SKM-1 treated with dmso at 0.1 percent for 144 hours (cell line): ENCODE data around the gene PPM1L.
"Not testable (repeated sequence)": the region's sequence is repeated elsewhere in the genome, so short reads cannot be mapped to it uniquely, and the experiment has no call there.

Experiments
- DNase-seq: peaks from one replicate; lab custom pipeline; 2025; ENCODE audit not compliant: unreplicated experiment; lab: John Stamatoyannopoulos, UW

The PPM1L gene

DNA sequence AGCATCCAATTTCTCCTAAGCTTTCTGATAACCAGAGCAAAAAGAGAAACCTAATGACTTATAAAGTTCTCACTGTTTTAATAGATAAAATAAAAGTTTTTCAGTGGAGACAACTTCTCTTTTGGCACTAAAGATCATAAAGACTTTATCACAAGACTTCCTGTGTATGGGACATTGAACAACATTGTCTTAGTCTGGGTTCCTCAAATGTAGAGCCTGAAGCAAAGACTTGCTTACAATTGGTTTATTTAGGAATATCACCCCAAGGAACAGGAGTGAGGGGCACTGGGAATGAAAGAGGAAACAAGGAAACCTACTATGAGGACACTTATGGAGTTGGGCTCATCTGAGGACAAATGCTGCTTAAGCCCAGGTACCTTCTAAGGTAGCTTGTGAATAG, 221.7 kb downstream of the PPM1L start:
- no peak for DNase-seq

DNA sequence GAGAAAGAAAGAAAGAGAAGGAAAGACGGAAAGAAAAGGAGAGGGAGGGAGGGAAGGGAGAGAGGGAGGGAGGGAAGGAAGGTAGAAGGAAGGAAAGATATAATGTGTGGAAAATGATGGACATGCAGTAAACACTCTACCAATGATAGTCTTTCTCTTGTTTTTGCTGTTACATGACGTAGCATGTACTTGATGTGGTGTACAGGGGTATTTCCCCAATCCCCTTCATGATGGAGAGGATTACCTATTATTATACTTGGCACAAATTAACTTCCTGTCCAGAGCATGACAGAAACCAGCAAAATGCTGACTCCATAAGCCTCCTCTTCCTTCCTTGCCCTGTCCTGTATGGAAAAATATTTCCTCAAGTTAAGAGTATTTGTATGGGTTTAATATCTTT, 224.7 kb downstream of the PPM1L start:
- no peak for DNase-seq

DNA sequence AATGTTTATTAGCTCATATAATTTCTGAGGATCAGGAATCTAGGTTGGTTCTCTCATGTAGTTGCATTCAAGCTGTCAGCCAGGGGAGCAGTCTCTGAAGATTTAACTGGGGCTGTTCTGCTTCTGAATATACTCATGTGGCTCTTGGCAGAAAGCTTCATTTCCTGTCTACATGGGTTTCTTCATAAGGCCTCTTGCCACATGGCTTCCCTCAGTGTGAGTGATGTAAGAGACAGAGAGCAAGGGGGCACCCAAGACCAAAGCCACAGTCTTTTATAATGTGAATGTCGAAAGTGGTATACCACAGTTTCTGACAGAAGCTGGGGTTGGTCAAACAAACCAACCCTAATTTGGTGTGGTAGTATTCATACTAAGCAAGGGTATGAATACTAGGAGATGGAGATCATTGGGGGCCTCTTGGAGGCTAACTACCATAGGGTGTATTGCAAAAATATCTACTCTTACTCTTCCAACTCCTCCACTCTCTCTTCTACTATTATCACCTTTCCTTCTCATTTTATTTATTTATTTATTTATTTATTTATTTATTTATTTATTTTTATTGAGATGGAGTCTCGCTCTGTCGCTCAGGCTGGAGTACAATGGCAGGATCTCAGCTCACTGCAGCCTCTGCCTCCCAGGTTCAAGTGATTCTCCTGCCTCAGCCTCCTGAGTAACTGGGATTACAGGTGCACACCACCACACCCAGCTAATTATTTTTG, 225.3 kb downstream of the PPM1L start:
- DNase-seq: peak; percentile 98

DNA sequence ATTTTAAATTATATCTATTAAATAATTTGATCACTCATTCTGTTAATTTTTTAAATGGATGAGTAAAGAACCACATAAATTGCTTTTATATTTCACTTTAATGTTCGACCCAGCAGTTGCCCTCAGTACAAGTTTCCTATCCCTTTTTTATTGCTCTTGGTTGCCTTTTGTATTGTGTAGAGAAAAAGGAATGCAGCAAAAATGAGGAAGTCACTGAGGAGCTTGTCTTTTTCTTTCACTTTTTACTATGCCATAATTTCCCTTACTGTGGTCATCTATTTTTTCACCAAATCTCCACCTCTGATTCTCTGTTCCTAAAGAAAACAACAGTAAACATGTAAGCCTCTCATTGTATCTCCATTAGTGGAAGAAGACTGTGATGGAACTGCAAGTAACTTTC, 226.5 kb downstream of the PPM1L start:
- DNase-seq: peak; percentile 44

DNA sequence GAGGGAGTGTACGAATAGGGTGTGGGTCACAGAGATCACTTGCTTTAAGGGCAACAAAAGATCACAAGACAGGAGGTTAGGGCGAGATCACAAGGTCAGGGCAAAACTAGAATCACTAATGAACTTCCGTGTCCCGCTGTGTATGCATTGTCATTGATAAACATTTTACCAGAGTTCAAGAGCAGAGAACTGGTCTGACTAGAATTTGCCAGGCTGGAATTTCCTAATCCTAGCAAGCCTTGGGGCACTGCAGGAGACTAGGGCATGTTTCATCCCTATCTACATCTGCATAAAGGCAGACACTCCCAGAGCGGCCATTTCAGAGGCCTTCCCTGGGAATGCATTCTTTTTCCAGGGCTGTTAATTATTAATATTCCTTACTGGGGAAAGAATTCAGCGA, 227.9 kb downstream of the PPM1L start:
- DNase-seq: not testable (repeated sequence)

- peak; percentile 17 for DNase-seq
These were observed 230.0 kb downstream of the PPM1L start for GRCh38 chr3:160986069-160986468.

DNA sequence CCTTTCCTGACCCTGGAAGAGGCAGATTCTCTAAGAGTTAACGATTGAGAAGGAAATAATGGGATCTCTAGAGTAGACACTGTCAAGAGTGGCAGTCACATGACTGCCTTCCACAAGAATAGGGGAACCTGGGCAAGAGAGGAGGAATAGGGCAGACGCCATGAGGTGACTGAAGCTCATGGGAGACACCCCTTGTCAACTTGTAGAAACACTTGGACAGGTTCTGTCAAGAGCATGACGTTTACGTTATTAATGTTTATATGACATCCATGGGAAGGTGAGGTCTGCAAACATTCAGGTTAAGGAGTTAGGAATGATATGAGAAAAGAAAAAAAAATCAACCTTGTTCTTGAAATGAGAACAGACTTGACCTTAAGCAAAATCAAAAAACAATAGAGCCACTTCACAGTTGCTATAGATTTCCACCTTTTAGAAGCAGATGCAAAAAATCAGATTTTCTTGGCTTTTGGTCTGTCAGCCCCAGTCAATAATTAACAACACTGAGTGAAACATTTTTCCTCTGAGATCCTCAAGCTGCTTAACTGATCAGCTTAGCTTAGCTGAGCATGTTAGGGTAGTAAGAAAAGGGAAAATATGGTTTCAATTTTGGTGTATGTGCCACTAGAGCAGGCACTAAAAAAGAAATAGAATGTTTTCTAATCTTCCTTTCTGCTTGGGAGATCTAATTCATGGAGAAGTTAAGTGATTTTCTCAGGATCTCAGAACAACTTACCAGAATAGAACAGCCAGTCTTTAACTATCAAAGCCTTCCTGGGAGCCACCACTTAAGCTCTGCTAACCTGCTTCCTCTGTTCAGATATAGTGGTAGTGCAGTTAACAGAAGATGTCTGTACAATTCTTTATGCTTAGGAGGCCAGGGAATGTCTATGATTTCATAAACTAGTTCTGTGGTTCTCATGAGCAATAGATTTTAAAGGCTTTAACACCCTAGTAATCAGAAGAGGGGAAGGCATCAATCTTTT, 232.2 kb downstream of the PPM1L start:
- DNase-seq: no peak

GRCh38 chr3:160990446-160990845, 234.4 kb downstream of the PPM1L start:
- no peak for DNase-seq

DNA sequence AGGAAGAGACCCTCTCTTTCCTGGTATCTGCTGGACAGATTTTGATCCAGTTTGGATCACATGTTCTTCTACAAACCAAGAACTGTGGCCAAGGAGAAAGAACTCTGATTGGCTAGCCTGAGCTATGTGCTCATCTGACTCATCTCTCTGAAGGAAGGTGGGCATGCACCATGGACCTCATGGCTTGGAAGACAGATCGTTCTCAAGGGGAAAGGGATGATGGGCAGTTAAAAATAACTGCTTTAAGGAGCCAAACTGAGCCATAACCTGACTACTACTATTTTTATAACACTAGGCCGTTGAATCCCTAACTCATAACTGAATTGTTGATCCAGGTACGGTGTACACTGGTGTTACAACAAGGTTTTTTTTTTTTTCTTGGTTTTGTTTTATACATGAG, 236.7 kb downstream of the PPM1L start:
- DNase-seq: no peak

DNA sequence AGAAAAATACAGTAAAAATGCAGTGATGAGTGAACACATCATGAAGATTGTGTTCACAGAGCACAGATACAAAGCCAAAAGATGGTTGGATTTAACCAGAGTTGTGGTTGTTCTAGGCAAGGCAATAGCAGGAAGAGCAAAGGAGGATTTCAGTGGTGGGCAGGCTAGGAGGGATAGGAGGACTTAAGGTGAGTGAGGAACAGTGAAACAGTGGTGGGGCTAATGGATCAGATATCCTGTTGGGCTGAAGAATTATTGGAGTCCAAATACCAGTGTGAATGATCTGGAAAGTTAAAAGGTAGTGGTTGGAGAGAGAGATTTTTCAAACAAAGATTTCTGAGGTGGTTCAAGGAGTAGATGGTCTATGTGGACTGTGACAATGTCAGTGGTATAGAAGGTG, 240.8 kb downstream of the PPM1L start:
- DNase-seq: no peak

DNA sequence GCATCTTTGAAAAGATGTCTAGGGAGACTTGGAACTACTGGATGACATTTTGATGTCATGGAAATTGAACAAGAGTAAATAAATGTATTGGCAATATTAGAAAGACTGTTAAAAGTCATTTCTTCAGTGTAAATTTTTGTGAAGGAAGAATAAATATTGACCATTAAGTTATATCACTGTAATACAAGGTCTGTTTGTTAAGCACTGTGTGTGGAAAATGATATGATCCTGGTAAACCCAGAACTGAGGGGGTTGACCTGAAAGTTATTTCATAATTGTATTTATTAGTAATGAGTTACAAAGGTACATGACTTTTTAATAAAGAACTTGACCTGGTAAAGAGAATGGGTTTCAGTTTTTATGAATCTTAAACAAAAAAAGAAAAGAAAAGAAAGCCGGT, 242.6 kb downstream of the PPM1L start:
- no peak for DNase-seq

DNA sequence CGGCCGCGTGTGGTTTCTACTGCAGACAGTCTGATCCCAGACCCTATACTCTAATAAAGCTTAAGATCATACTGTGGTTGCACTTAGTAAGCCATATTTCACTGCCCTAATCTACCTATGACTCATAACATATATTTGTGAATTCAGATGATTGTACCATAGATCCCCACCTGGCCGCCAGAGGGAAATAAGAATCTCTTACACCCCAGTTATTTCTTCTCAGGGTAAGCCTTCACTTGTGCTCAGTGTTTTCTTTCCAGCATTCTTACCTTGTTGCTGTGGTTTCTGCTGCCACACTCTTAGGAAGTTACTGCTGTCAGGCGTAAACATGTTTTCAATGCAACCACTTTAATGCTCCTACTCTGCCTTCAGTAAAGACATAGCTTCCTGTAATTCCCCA, 243.2 kb downstream of the PPM1L start:
- no peak for DNase-seq

DNA sequence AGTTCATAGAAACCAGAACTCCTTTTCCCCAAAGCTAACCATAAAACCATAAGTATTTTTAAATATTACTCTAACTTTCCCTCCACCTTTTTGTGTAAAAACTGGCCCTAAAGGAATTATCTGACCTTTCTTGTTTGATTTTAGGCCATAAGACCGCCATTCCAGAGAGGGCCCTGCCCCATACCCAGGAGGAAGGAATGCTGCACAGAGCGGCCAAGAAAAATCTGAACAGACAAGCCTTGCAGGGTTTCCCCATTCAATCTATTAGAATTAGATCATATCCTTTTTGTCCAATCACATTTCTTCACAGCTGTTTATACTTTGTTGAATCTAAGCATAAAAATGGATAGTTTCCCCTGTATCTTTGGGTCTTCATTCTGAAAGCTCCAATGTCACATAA, 252.1 kb downstream of the PPM1L start:
- DNase-seq: no peak

DNA sequence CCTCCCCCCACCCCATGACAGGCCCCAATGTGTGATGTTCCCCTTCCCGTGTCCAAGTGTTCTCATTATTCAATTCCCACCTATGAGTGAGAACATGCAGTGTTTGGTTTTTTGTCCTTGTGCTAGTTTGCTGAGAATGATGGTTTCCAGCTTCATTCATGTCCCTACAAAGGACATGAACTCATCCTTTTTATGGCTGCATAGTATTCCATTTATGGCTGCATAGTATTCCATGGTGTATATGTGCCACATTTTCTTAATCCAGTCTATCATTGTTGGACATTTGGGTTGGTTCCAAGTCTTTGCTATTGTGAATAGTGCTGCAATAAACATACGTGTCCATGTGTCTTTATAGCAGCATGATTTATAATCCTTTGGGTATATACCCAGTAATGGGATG, 254.1 kb downstream of the PPM1L start:
- not testable (repeated sequence) for DNase-seq

GRCh38 chr3:161014843-161015749, 259.1 kb downstream of the PPM1L start:
- no peak for DNase-seq

GRCh38 chr3:161016417-161017313, 260.6 kb downstream of the PPM1L start:
- no peak for DNase-seq

GRCh38 chr3:161017971-161018370, 261.9 kb downstream of the PPM1L start:
- no peak for DNase-seq

GRCh38 chr3:161020256-161020655, 264.2 kb downstream of the PPM1L start:
- no peak for DNase-seq

GRCh38 chr3:161025911-161026310, 269.9 kb downstream of the PPM1L start:
- peak; percentile 32 for DNase-seq
